GM23248 (cell line): ENCODE data around the gene BTBD7.

ENCODE experiments used
- EZH2 ChIP-seq: fragments of 200-600 bp; sonication (generic); IDR thresholded peaks from 2 replicates; pipeline ENCODE4 v1.6.1; 2018; ENCODE audit warnings: antibody characterized with exemption, mild to moderate bottlenecking; ENCODE audit not compliant: insufficient read depth, poor library complexity, severe bottlenecking
- EZH2phosphoT487 ChIP-seq: fragments of 200-600 bp; sonication (generic); IDR thresholded peaks from 2 replicates; pipeline ENCODE4 v1.6.1; 2018; ENCODE audit warnings: antibody characterized with exemption, moderate library complexity, mild to moderate bottlenecking, low read depth; ENCODE audit not compliant: insufficient read depth

- TF ChIP-seq EZH2, result no peak
- no peak for TF ChIP-seq EZH2phosphoT487
Observed at GRCh38 chr14:93239869-93240677, 92.8 kb downstream of the BTBD7 start.
